Effector memory CD8-positive, alpha-beta T cell (primary cell): ENCODE results near the gene FLRT2.

Experiments
- ATAC-seq: fragments of 150-1000 bp; cut with Tn5 transposase; replicated peaks from 2 replicates; pipeline ENCODE4 v1.10.0; 2021; ENCODE audit warnings: mild to moderate bottlenecking, moderate library complexity
- DNase-seq, 3 experiments: peaks; one replicate each; pipeline ENCODE4 v3.0.0; 2021
- H3K27ac Mint-ChIP-seq, 2 donors: one replicate each; pipeline ENCODE4 v1.8.0; 2022; ENCODE audit warnings: mild to moderate bottlenecking in 2 of 2, mixed read lengths in 2 of 2, moderate library complexity in 2 of 2
- H3K27me3 Mint-ChIP-seq, 2 donors: one replicate each; pipeline ENCODE4 v1.8.0; 2022; ENCODE audit warnings: mixed read lengths in 2 of 2
- H3K36me3 Mint-ChIP-seq: one replicate; pipeline ENCODE4 v1.8.0; 2022; ENCODE audit warnings: mild to moderate bottlenecking, moderate library complexity, mixed read lengths; ENCODE audit not compliant: insufficient read depth
- H3K4me1 Mint-ChIP-seq, 2 donors: one replicate each; pipeline ENCODE4 v1.8.0; 2022; ENCODE audit warnings: low read depth in 2 of 2, mixed read lengths in 2 of 2
- H3K4me3 Mint-ChIP-seq, 2 donors: one replicate each; pipeline ENCODE4 v1.8.0; 2022; ENCODE audit warnings: mild to moderate bottlenecking in 2 of 2, mixed read lengths in 2 of 2, moderate library complexity in 2 of 2
- H3K9me3 Mint-ChIP-seq, 2 donors: one replicate each; pipeline ENCODE4 v1.8.0; 2022; ENCODE audit warnings: mixed read lengths in 2 of 2

Gene FLRT2

GRCh38 chr14:85554106-85554505, 24.2 kb downstream of the FLRT2 start:
- Mint-ChIP-seq H3K27ac (no peak overlapping the region), H3K4me3 (no peak overlapping the region), H3K27me3 (no peaks in the 10 kb centered on the region), H3K9me3 (peaks cover 0 to 8% of the 10 kb centered on the region in 2 donors), H3K4me1 (no peaks in the 10 kb centered on the region), H3K36me3 (no peaks in the 10 kb centered on the region)
- ATAC-seq (no peak), DNase-seq (no peak)

GRCh38 chr14:85556267-85556666, 26.3 kb downstream of the FLRT2 start:
- H3K4me1 Mint-ChIP-seq, result no peaks in the 10 kb centered on the region
- no peak for ATAC-seq
- no peak overlapping the region for H3K27ac Mint-ChIP-seq
- H3K9me3 Mint-ChIP-seq, result peaks cover 6 to 14% of the 10 kb centered on the region in 2 donors
- H3K27me3 Mint-ChIP-seq, result no peaks in the 10 kb centered on the region
- H3K4me3 Mint-ChIP-seq, result no peak overlapping the region
- DNase-seq, result no peak
- H3K36me3 Mint-ChIP-seq, result no peaks in the 10 kb centered on the region

GRCh38 chr14:85558505-85558904, 28.6 kb downstream of the FLRT2 start:
- no peak for DNase-seq
- Mint-ChIP-seq H3K27ac (no peak overlapping the region), H3K4me3 (no peak overlapping the region), H3K9me3 (peaks cover 11 to 14% of the 10 kb centered on the region in 2 donors), H3K27me3 (no peaks in the 10 kb centered on the region), H3K36me3 (no peaks in the 10 kb centered on the region), H3K4me1 (no peaks in the 10 kb centered on the region)
- ATAC-seq, result no peak

GRCh38 chr14:85562630-85563029, 32.7 kb downstream of the FLRT2 start:
- Mint-ChIP-seq H3K27ac (no peak overlapping the region), H3K9me3 (peaks cover 11 to 14% of the 10 kb centered on the region in 2 donors), H3K36me3 (no peaks in the 10 kb centered on the region), H3K4me3 (no peak overlapping the region), H3K4me1 (no peaks in the 10 kb centered on the region), H3K27me3 (no peaks in the 10 kb centered on the region)
- DNase-seq, result no peak
- ATAC-seq, result no peak

DNA sequence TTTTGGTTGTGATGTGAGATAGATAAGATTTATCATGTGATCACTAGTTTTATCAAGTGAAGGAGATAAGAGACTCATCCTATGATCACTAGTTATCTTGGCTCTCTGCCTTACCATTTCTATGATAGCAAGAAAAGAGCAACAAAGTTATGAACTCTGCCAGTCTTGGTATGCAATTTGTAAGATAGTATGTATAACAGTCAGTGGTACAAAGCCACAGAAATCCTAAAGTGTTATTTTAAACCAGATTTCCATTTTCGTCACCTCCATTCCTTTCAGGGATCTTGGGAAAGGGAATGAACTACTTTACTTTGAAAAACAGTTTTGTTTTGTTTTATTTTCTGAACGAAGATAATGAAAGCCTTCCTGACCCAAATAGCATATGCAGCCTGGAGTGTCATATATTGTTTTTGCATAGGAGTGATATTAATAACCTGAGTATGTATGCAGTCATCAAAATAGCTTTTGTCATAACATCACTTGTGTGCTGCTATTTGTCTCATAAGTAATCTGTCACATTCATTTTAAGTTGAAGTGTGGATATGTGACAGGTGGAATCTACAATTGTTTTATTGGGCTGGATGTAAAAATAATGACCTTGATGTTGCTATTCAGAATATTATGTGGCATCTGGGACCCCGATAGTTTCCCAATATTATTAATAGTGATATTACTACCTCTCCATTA, 35.0 kb downstream of the FLRT2 start:
- ATAC-seq, result no peak
- DNase-seq, result no peak
- Mint-ChIP-seq H3K4me3 (no peak overlapping the region), H3K4me1 (no peaks in the 10 kb centered on the region), H3K27me3 (no peaks in the 10 kb centered on the region), H3K27ac (no peak overlapping the region), H3K9me3 (peaks cover 4 to 14% of the 10 kb centered on the region in 2 donors), H3K36me3 (no peaks in the 10 kb centered on the region)

GRCh38 chr14:85565862-85566296, 35.9 kb downstream of the FLRT2 start:
- Mint-ChIP-seq H3K27me3 (no peaks in the 10 kb centered on the region), H3K27ac (no peak overlapping the region), H3K36me3 (no peaks in the 10 kb centered on the region), H3K9me3 (peaks cover 2 to 12% of the 10 kb centered on the region in 2 donors), H3K4me1 (no peaks in the 10 kb centered on the region), H3K4me3 (no peak overlapping the region)
- no peak for DNase-seq
- no peak for ATAC-seq

DNA sequence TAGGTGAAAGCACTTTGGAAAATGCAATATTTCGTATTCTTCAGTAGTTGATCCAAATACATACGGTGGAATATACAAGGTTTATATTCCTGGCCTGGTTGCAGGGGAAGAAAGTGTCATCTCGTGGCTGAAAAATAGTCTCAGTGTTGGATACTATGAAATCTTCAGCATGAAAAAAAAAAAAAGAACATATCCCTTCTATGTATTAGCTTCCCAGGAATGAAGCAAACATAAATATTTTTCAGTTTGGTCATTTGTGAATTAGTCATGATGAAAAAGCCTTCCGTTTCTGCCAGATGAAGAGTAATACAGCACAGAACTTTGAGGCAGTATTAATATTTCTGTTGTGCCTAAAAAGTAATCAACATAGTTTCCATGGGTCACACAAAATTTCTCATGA, 36.7 kb downstream of the FLRT2 start:
- no peak for DNase-seq

GRCh38 chr14:85572011-85572410, 42.1 kb downstream of the FLRT2 start:
- H3K9me3 Mint-ChIP-seq, result peaks cover 0 to 2% of the 10 kb centered on the region in 2 donors
- no peaks in the 10 kb centered on the region for H3K36me3 Mint-ChIP-seq
- H3K27ac Mint-ChIP-seq, result no peak overlapping the region
- ATAC-seq (no peak), DNase-seq (no peak)
- H3K4me3 Mint-ChIP-seq, result no peak overlapping the region
- H3K27me3 Mint-ChIP-seq, result no peaks in the 10 kb centered on the region
- H3K4me1 Mint-ChIP-seq, result no peaks in the 10 kb centered on the region

More for the DNA sequence above, 36.7 kb downstream of the FLRT2 start:
- no peaks in the 10 kb centered on the region for H3K27me3 Mint-ChIP-seq
- peaks cover 0 to 7% of the 10 kb centered on the region in 2 donors for H3K9me3 Mint-ChIP-seq
- H3K36me3 Mint-ChIP-seq, result no peaks in the 10 kb centered on the region
- ATAC-seq, result no peak
- H3K4me3 Mint-ChIP-seq, result no peak overlapping the region
- no peaks in the 10 kb centered on the region for H3K4me1 Mint-ChIP-seq
- H3K27ac Mint-ChIP-seq, result no peak overlapping the region

- H3K27ac Mint-ChIP-seq, result no peak overlapping the region
- no peak for DNase-seq
- no peaks in the 10 kb centered on the region for H3K36me3 Mint-ChIP-seq
- H3K4me3 Mint-ChIP-seq, result no peak overlapping the region
- H3K27me3 Mint-ChIP-seq, result no peaks in the 10 kb centered on the region
- peaks cover 0 to 2% of the 10 kb centered on the region in 2 donors for H3K9me3 Mint-ChIP-seq
- ATAC-seq, result no peak
- no peaks in the 10 kb centered on the region for H3K4me1 Mint-ChIP-seq
Observed at GRCh38 chr14:85572845-85573244, 42.9 kb downstream of the FLRT2 start.

- DNase-seq (no peak), ATAC-seq (no peak)
- H3K36me3 Mint-ChIP-seq, result no peaks in the 10 kb centered on the region
- H3K27ac Mint-ChIP-seq, result no peak overlapping the region
- no peak overlapping the region for H3K4me3 Mint-ChIP-seq
- no peaks in the 10 kb centered on the region for H3K4me1 Mint-ChIP-seq
- peaks cover 0 to 2% of the 10 kb centered on the region in 2 donors for H3K9me3 Mint-ChIP-seq
- no peaks in the 10 kb centered on the region for H3K27me3 Mint-ChIP-seq
Observed at GRCh38 chr14:85573406-85573805, 43.5 kb downstream of the FLRT2 start.

GRCh38 chr14:85574853-85575616, 45.1 kb downstream of the FLRT2 start:
- ATAC-seq (no peak), DNase-seq (no peak)
- H3K27ac Mint-ChIP-seq, result no peak overlapping the region
- H3K4me3 Mint-ChIP-seq, result no peak overlapping the region
- no peaks in the 10 kb centered on the region for H3K4me1 Mint-ChIP-seq
- H3K27me3 Mint-ChIP-seq, result no peaks in the 10 kb centered on the region
- peaks cover 0 to 2% of the 10 kb centered on the region in 2 donors for H3K9me3 Mint-ChIP-seq
- H3K36me3 Mint-ChIP-seq, result no peaks in the 10 kb centered on the region

- peaks cover 0 to 2% of the 10 kb centered on the region in 2 donors for H3K9me3 Mint-ChIP-seq
- no peaks in the 10 kb centered on the region for H3K27me3 Mint-ChIP-seq
- no peak overlapping the region for H3K4me3 Mint-ChIP-seq
- no peaks in the 10 kb centered on the region for H3K36me3 Mint-ChIP-seq
- ATAC-seq (no peak), DNase-seq (no peak)
- H3K4me1 Mint-ChIP-seq, result no peaks in the 10 kb centered on the region
- no peak overlapping the region for H3K27ac Mint-ChIP-seq
Observed at GRCh38 chr14:85575617-85575898, 45.6 kb downstream of the FLRT2 start.

- Mint-ChIP-seq H3K4me3 (no peak overlapping the region), H3K36me3 (no peaks in the 10 kb centered on the region), H3K27me3 (no peaks in the 10 kb centered on the region), H3K4me1 (no peaks in the 10 kb centered on the region), H3K27ac (no peak overlapping the region), H3K9me3 (peaks cover 0 to 2% of the 10 kb centered on the region in 2 donors)
- ATAC-seq (no peak), DNase-seq (no peak)
Observed at GRCh38 chr14:85576218-85576617, 46.3 kb downstream of the FLRT2 start.

- H3K27me3 Mint-ChIP-seq, result no peaks in the 10 kb centered on the region
- no peaks in the 10 kb centered on the region for H3K36me3 Mint-ChIP-seq
- no peak for ATAC-seq
- DNase-seq, result no peak
- H3K4me3 Mint-ChIP-seq, result no peak overlapping the region
- H3K4me1 Mint-ChIP-seq, result no peaks in the 10 kb centered on the region
- no peak overlapping the region for H3K27ac Mint-ChIP-seq
- H3K9me3 Mint-ChIP-seq, result peaks cover 0 to 2% of the 10 kb centered on the region in 2 donors
Observed at GRCh38 chr14:85576848-85577542, 47.1 kb downstream of the FLRT2 start.
